ENCODE results near the gene RIC3. TPM values are rescaled to one million over a fixed set of nuclear protein-coding genes. Genes with fewer than 3 reads are reported as not detected.

RIC3 gene
- total RNA-seq, 1 experiment from 2014 or later = 23.7 TPM

- no peak overlapping the region for H2BK15ac ChIP-seq (ENCODE audit: low read depth, low read length)
- no peak overlapping the region for H3K23ac ChIP-seq (ENCODE audit: insufficient read length, low read depth, low read length)
- no peak overlapping the region for H4K5ac ChIP-seq (ENCODE audit: insufficient read length, low read depth, low read length)
- H3K4me3 Mint-ChIP-seq = no peak overlapping the region
- H3K9me3 ChIP-seq (ENCODE audit: control insufficient read depth, low read depth, low read length) = no peaks in the 10 kb centered on the region
- no peak overlapping the region for H3K14ac ChIP-seq (ENCODE audit: insufficient read depth, low read length)
- H3K27me3 Mint-ChIP-seq (ENCODE audit: low read depth) = peaks cover 33% of the 10 kb centered on the region
- H3K27ac Mint-ChIP-seq = no peak overlapping the region
- no peaks in the 10 kb centered on the region for H3K23me2 ChIP-seq (ENCODE audit: insufficient read length, low read depth, low read length, poor library complexity, severe bottlenecking)
- no peaks in the 10 kb centered on the region for H3K79me2 ChIP-seq (ENCODE audit: insufficient read depth, low read length)
- H3K36me3 Mint-ChIP-seq (ENCODE audit: insufficient read depth in 1 of 3, low read depth in 3 of 3) = no peaks in the 10 kb centered on the region
- DNase-seq = no peak
- H3K27ac ChIP-seq (ENCODE audit: insufficient read length, low read depth, low read length) = no peak overlapping the region
- no peak overlapping the region for H2AK5ac ChIP-seq (ENCODE audit: insufficient read length, low read length)
- no peaks in the 10 kb centered on the region for H3K9me3 Mint-ChIP-seq
- H3K56ac ChIP-seq (ENCODE audit: insufficient read length, low read depth, low read length) = no peak overlapping the region
- H3K4ac ChIP-seq (ENCODE audit: low read depth, low read length) = no peak overlapping the region
- H2BK20ac ChIP-seq (ENCODE audit: low read depth, low read length, poor library complexity, severe bottlenecking) = no peak overlapping the region
- H3T11ph ChIP-seq (ENCODE audit: low read length) = no peak overlapping the region
- H4K91ac ChIP-seq (ENCODE audit: insufficient read length, low read depth, low read length) = no peak overlapping the region
- no peak overlapping the region for H4K8ac ChIP-seq (replicated peaks; ENCODE audit: insufficient read length, low read depth, low read length)
- no peak overlapping the region for H3K9ac ChIP-seq (ENCODE audit: extremely low read depth, insufficient read length, low read length)
- no peaks in the 10 kb centered on the region for H3K27me3 ChIP-seq (ENCODE audit: insufficient read depth, low read length)
- no peak overlapping the region for H2BK12ac ChIP-seq (ENCODE audit: insufficient read length, low read depth, low read length)
- no peaks in the 10 kb centered on the region for H3K79me1 ChIP-seq (ENCODE audit: insufficient read depth, low read depth, low read length, poor library complexity, severe bottlenecking)
- H3K4me1 ChIP-seq (ENCODE audit: insufficient read depth, low read length) = no peaks in the 10 kb centered on the region
- H2BK5ac ChIP-seq (ENCODE audit: insufficient read length, low read length) = no peak overlapping the region
- no peaks in the 10 kb centered on the region for H4K20me1 ChIP-seq (ENCODE audit: control insufficient read depth, insufficient read depth, insufficient read length)
- no CpG with 5 or more reads among the region's 4 CpGs for WGBS (ENCODE audit: extremely low coverage, insufficient read length, low lambda C conversion rate)
- H2AFZ ChIP-seq (ENCODE audit: low read length) = no peak overlapping the region
- no peak overlapping the region for H3K4me2 ChIP-seq (ENCODE audit: insufficient read depth, insufficient read length, low read length)
- H3K18ac ChIP-seq (ENCODE audit: insufficient read length, low read depth, low read length) = no peak overlapping the region
- no peak for TF ChIP-seq CTCF (conservative IDR thresholded peaks at IDR 0.05)
- no peak overlapping the region for H2BK120ac ChIP-seq (ENCODE audit: low read depth, low read length, poor library complexity, severe bottlenecking)
- peaks cover 4 to 5% of the 10 kb centered on the region in 2 experiments for H3K4me1 Mint-ChIP-seq
These were observed 33.0 kb upstream of the RIC3 start for GRCh38 chr11:8201644-8202365.

Data from H9 (cell line).